K562 (cell line): ENCODE data around the gene CCDC33. TPM values are rescaled to one million over a fixed set of nuclear protein-coding genes. Genes with fewer than 3 reads are reported as not detected.

Experiments
- ATAC-seq: fragments of 200-7000 bp; cut with Tn5 transposase; 3 replicates; pipeline ENCODE4 v1.9.1; 2020; ENCODE audit warnings: moderate library complexity
- BruUV-seq: library from RNA; stranded (reverse); fragments of 400-500 nt; replicated peaks from 2 replicates; lab custom pipeline; 2021; lab: Mats Ljungman, UMichigan
- CTCF ChIA-PET: fragments of 300-600 bp; formaldehyde crosslinking; extraction: SDS; loops from one replicate; lab custom pipeline; 2021; ENCODE audit warnings: low intra/inter-chr PET ratio; lab: Yijun Ruan, JAX
- POLR2A ChIA-PET: fragments of 300-600, 350-650 bp; sonication (Branson Sonifier 250); formaldehyde crosslinking; extraction: SDS; loops from one replicate; lab custom pipeline; 2021; ENCODE audit warnings: antibody characterized with exemption, inconsistent platforms; lab: Yijun Ruan, JAX
- DNase-seq, 4 experiments: peaks; one replicate each; pipeline versions ENCODE4 v3.0.0 to v3.0.0-alpha.2; 2011 to 2018; ENCODE audit warnings: low spot score in 3 of 4, mixed read lengths in 3 of 4; ENCODE audit errors: extremely low read depth in 1 of 4
- FAIRE-seq: peaks from 2 replicates; lab custom pipeline; 2011; peaks lifted over from hg19 to GRCh38; lab: Jason Lieb, UNC
- H2AFZ ChIP-seq: 2 replicates; pipeline ENCODE4 v1.6.0; 2011; ENCODE audit warnings: low read depth, low read length, control low read depth, inconsistent platforms
- H3K27ac ChIP-seq: fragments of 200-600 bp; 3 replicates; pipeline ENCODE4 v1.8.0; 2011; ENCODE audit warnings: low read depth, mild to moderate bottlenecking, control low read depth, inconsistent platforms, low read length, moderate library complexity, mixed read lengths; ENCODE audit errors: extremely low read depth
- H3K27me3 ChIP-seq, 2 experiments: fragments of 300-600 bp in 1 of 2; 2 replicates in 1 of 2; 3 replicates in 1 of 2; pipeline versions ENCODE4 v1.6.0 to v1.8.0; 2011; ENCODE audit warnings: inconsistent platforms in 2 of 2, low read length in 2 of 2, mild to moderate bottlenecking in 1 of 2, mixed read lengths in 1 of 2, moderate library complexity in 1 of 2; ENCODE audit not compliant: control insufficient read depth in 2 of 2, insufficient read depth in 2 of 2
- H3K36me3 ChIP-seq: fragments of 300-600 bp; 3 replicates; pipeline ENCODE4 v1.8.0; 2011; ENCODE audit warnings: mild to moderate bottlenecking, low read length, inconsistent platforms; ENCODE audit not compliant: control insufficient read depth, insufficient read depth
- H3K4me1 ChIP-seq, 2 experiments: fragments of 200-600 bp in 1 of 2; replicated peaks in 1 of 2; 2 replicates in 1 of 2; 3 replicates in 1 of 2; pipeline versions ENCODE4 v1.5.1 to v1.8.0; 2011; ENCODE audit warnings: inconsistent platforms in 2 of 2, low read length in 2 of 2, mild to moderate bottlenecking in 1 of 2, mixed read lengths in 1 of 2, moderate library complexity in 1 of 2; ENCODE audit not compliant: control insufficient read depth in 2 of 2, insufficient read depth in 2 of 2
- H3K4me2 ChIP-seq: 2 replicates; pipeline ENCODE4 v1.6.1; 2011; ENCODE audit warnings: low read length, control low read depth, inconsistent platforms, mixed read lengths; ENCODE audit not compliant: insufficient read depth
- H3K4me3 ChIP-seq: fragments of 200-600 bp; sonication (generic), shearing (Covaris generic); 2 replicates; pipeline ENCODE4 v1.5.1; 2016; ENCODE audit warnings: control low read depth, inconsistent platforms
- H3K79me2 ChIP-seq: fragments of 200-600 bp; 3 replicates; pipeline ENCODE4 v1.8.0; 2011; ENCODE audit warnings: low read length, inconsistent platforms; ENCODE audit not compliant: control insufficient read depth, insufficient read depth
- H3K9ac ChIP-seq, 2 experiments: 2 replicates each; pipeline versions ENCODE4 v1.6.0 to v1.6.1; 2011; ENCODE audit warnings: low read depth in 2 of 2, low read length in 2 of 2, control low read depth in 1 of 2, inconsistent platforms in 1 of 2, mild to moderate bottlenecking in 1 of 2, mixed read lengths in 1 of 2; ENCODE audit not compliant: insufficient read depth in 1 of 2
- H3K9me1 ChIP-seq: one replicate; pipeline ENCODE4 v1.6.0; 2011; ENCODE audit warnings: inconsistent platforms, mild to moderate bottlenecking, low read length, moderate library complexity; ENCODE audit not compliant: control insufficient read depth, insufficient read depth
- H3K9me3 ChIP-seq: replicated peaks from 2 replicates; pipeline ENCODE4 v1.5.1; 2011; ENCODE audit warnings: low read depth, low read length, inconsistent platforms; ENCODE audit not compliant: control insufficient read depth, insufficient read depth
- H4K20me1 ChIP-seq: replicated peaks from 2 replicates; pipeline ENCODE4 v1.6.1; 2011; ENCODE audit warnings: low read length, inconsistent platforms, mixed read lengths; ENCODE audit not compliant: control insufficient read depth, insufficient read depth
- BCOR ChIP-seq: fragments of 450-650 bp; IDR thresholded peaks from 2 replicates; pipeline ENCODE4 v1.6.1; 2016
- CAMTA2 ChIP-seq: fragments of 250-450 bp; sonication (Bioruptor Pico); conservative IDR thresholded peaks from 2 replicates; pipeline ENCODE4 v1.5.1; 2022
- CEBPG ChIP-seq, 3 experiments: fragments of 200-800 bp in 1 of 3; sonication (Bioruptor generic) in 1 of 3; sonication (generic) in 1 of 3; formaldehyde crosslinking in 1 of 3; IDR thresholded peaks in 2 of 3; conservative IDR thresholded peaks in 1 of 3; 2 replicates each; pipeline versions ENCODE4 v1.6.1 to v1.8.0; 2016 to 2022; ENCODE audit warnings: missing compliant biosample characterization in 2 of 3, missing genetic modification characterization in 2 of 3, mild to moderate bottlenecking in 1 of 3, missing genetic modification reagents in 1 of 3
- NFIC ChIP-seq: fragments of 450-650 bp; IDR thresholded peaks from 2 replicates; pipeline ENCODE4 v1.6.1; 2017; ENCODE audit warnings: mild to moderate bottlenecking, inconsistent platforms
- ZFP36 ChIP-seq: fragments of 150-350 bp; IDR thresholded peaks from 2 replicates; pipeline ENCODE4 v1.6.1; 2018; ENCODE audit warnings: low read length, low read depth; ENCODE audit not compliant: partially characterized antibody
- WGBS: fragments of 100-300 bp; shearing (Covaris generic); methylation state at CpG from one replicate; pipeline ENCODE4 v1.1.6; 2016; ENCODE audit warnings: low coverage, mixed read lengths; ENCODE audit not compliant: insufficient coverage; ENCODE audit errors: missing lambda C conversion rate; 5-methylcytosine and 5-hydroxymethylcytosine counted together
- in situ Hi-C: fragments of 300-500 bp; cut with MboI; formaldehyde crosslinking; loops from 4 replicates; pipeline ENCODE4 v1.15.0; 2018; ENCODE audit warnings: inconsistent platforms, mixed read lengths
- intact Hi-C: fragments of 100-400 bp; cut with micrococcal nuclease; formaldehyde crosslinking; loops from 2 replicates; pipeline ENCODE4 v1.14.2; 2022
- polyA plus RNA-seq, 8 experiments: library from polyadenylated mRNA; depleted of rRNA in 4 of 8; stranded (reverse) in 5 of 8; unstranded in 3 of 8; fragments of >200 nt; fragmentation: Nextera tagmentation in 2 of 8; fragmentation: Illumina TruSeq in 1 of 8; extraction: Ambion mirVana in 2 of 8; extraction: Trizol in 1 of 8; gene quantifications; 2 replicates each; pipeline versions ENCODE4 v1.2.1 to v1.2.3, GENCODE V29; 2011 to 2014; ENCODE audit warnings: inconsistent platforms in 1 of 8, missing spikeins in 1 of 8
- total RNA-seq, 7 experiments: library from RNA; depleted of rRNA in 6 of 7; stranded (reverse); fragments of >200 nt in 6 of 7; fragmentation: Illumina TruSeq in 2 of 7; extraction: Trizol in 2 of 7; gene quantifications; 2 replicates each; pipeline versions ENCODE4 v1.2.1 to v1.2.3, GENCODE V29; 2011 to 2021; ENCODE audit warnings: low replicate concordance in 1 of 7

CCDC33 gene
- total and polyA plus RNA-seq, 9 of the 15 experiments (the other 6 are each of a cell fraction or from before 2014, with no cell fraction given) = 0.08 to 1.1 (median 0.15) TPM; not detected in 4

DNA sequence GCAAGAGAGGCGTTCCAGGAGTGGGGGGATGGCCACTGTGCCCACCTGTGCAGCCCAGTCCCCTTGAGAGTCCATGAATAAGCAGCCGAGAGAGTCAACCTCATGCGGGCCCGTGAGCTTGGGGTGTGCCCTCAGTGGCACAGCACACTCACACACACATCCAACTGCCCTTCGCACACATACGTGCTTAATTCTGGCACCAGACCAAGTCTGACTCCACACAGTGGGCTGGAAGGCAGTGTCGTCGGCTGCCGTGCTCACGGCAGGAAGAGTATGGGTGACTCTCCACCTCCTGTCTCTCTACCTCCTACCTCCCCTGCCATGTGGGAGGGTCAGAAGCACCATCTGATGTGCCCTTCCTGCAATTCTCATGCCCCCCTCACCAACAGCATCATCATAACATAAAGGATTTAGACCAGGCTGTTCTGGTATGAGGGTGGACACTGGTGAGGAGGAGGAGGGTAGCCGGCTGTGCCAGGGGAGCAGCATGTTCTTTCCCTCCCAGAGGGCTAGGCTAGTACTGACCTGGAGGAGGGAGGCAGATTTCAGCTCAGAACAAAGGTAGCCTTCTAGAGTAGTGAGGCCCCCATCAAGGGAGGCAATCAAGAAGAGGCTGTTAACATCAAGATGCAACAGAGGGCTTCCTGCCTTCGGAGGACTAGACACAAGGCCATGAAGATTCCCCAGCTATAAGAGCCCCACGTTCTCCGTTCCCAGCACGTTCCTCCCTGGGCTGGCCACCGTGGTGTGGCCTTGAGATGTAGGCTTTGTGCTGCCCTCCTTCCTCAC lies 28.3 kb upstream of the CCDC33 start:
- intact Hi-C loops (no loop called here), in situ Hi-C loops (no loop called here)
- CTCF ChIA-PET = no interaction called here
- ATAC-seq (no peak), DNase-seq (peak in 1 of 4 experiments; percentile 26), FAIRE-seq (no peak)
- no peak overlapping the region for H2AFZ ChIP-seq
- peak; percentile 30 for TF ChIP-seq ZFP36
- no peak for TF ChIP-seq CEBPG (CRISPR knock-in tag; IDR thresholded peaks at IDR 0.05)
- TF ChIP-seq CEBPG (tag; conservative IDR thresholded peaks at IDR 0.05 in 1 of 2, IDR thresholded peaks at IDR 0.05 in 1 of 2) = no peak
- TF ChIP-seq BCOR = 0 out of 2 replicates have a peak, but pooled peaks have one; percentile 33
- TF ChIP-seq NFIC = peak; percentile 60; the same call in 1 of the 2 replicates
- no peak for TF ChIP-seq CAMTA2 (CRISPR knock-in tag)
- peaks cover 4 to 8% of the 10 kb centered on the region in 2 experiments; a peak in 4 of 5 replicates for H3K4me1 ChIP-seq
- no peaks in the 10 kb centered on the region for H3K9me1 ChIP-seq
- no peak overlapping the region for H3K4me2 ChIP-seq
- 1% methylated on average over 16 of the region's 16 CpGs for WGBS
- H3K36me3 ChIP-seq = no peaks in the 10 kb centered on the region
- no peak overlapping the region for H3K27ac ChIP-seq
- H3K9ac ChIP-seq = no peak overlapping the region
- no peaks in the 10 kb centered on the region for H3K9me3 ChIP-seq
- no peaks in the 10 kb centered on the region for H3K79me2 ChIP-seq
- H4K20me1 ChIP-seq = 0 out of 2 replicates have a peak, but pooled peaks cover 12% of the 10 kb centered on the region
- peaks cover 9 to 64% of the 10 kb centered on the region in 2 experiments; a peak in 4 of 5 replicates for H3K27me3 ChIP-seq
- POLR2A ChIA-PET = no interaction called here
- BruUV-seq = no TSS peak
- no peak overlapping the region for H3K4me3 ChIP-seq
